HL-60 (cell line): Measurements from ENCODE around the gene ADCYAP1.

Source experiments
- DNase-seq, 2 experiments: peaks; one replicate each; pipeline ENCODE4 v3.0.0-alpha.2; 2010 to 2020; ENCODE audit warnings: low read depth in 1 of 2, low spot score in 1 of 2
- H3K27ac ChIP-seq: fragments of 250-450 bp; sonication (Bioruptor Pico); replicated peaks from 2 replicates; pipeline ENCODE4 v1.5.1; 2020; ENCODE audit warnings: mild to moderate bottlenecking, moderate library complexity
- H3K27me3 ChIP-seq: fragments of 250-450 bp; sonication (Bioruptor Pico); 2 replicates; pipeline ENCODE4 v1.5.1; 2021; ENCODE audit warnings: mild to moderate bottlenecking, moderate library complexity; ENCODE audit not compliant: insufficient read depth, poor library complexity, severe bottlenecking
- H3K4me3 ChIP-seq: replicated peaks from 2 replicates; pipeline ENCODE4 v1.5.1; 2011; ENCODE audit warnings: mild to moderate bottlenecking, control low read depth, low read length; ENCODE audit not compliant: insufficient read depth
- GABPA ChIP-seq: IDR thresholded peaks from 2 replicates; pipeline ENCODE4 v1.6.1; 2012; ENCODE audit warnings: low read depth
- POLR2AphosphoS5 ChIP-seq: IDR thresholded peaks from 2 replicates; pipeline ENCODE4 v1.6.1; 2012; ENCODE audit warnings: low read depth
- SPI1 ChIP-seq: IDR thresholded peaks from 2 replicates; pipeline ENCODE4 v1.6.1; 2012; ENCODE audit warnings: low read depth, mild to moderate bottlenecking, borderline replicate concordance
- TF ChIP-seq, protein P1 (sequence below): IDR thresholded peaks from one replicate; pipeline ENCODE4 v1.5.1; 2011; ENCODE audit warnings: low read length, control low read depth, inconsistent platforms; ENCODE audit not compliant: insufficient read depth
- TF ChIP-seq, protein P2 (sequence below): IDR thresholded peaks from 2 replicates; pipeline ENCODE4 v1.6.1; 2012; ENCODE audit warnings: low read depth; ENCODE audit not compliant: insufficient replicate concordance

ADCYAP1 gene

DNA sequence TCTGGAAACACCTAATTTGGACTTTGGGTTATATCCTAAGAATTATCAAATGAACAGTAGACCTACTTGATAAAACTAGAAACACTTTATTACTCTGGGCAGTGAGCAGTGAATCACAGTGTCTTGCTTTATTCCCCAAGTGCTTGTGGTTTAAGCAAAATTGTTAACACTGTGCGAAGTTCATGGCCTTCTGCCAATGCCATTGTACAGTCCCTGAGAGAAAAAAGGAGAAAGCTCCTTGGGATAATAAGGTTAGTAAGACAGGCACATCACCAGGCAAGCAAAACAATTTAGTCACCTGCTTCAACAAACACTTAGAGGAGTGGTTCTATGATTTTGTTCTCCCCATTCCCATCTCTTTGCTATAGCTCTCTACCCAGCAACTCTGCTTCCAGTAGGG lies 39.8 kb downstream of the ADCYAP1 start:
- no peak overlapping the region for H3K4me3 ChIP-seq
- DNase-seq, result no peak
- no peaks in the 10 kb centered on the region for H3K27me3 ChIP-seq
- no peak overlapping the region for H3K27ac ChIP-seq
- no peak for TF ChIP-seq GABPA
- TF ChIP-seq POLR2AphosphoS5, result no peak
- TF ChIP-seq, protein P1, sequence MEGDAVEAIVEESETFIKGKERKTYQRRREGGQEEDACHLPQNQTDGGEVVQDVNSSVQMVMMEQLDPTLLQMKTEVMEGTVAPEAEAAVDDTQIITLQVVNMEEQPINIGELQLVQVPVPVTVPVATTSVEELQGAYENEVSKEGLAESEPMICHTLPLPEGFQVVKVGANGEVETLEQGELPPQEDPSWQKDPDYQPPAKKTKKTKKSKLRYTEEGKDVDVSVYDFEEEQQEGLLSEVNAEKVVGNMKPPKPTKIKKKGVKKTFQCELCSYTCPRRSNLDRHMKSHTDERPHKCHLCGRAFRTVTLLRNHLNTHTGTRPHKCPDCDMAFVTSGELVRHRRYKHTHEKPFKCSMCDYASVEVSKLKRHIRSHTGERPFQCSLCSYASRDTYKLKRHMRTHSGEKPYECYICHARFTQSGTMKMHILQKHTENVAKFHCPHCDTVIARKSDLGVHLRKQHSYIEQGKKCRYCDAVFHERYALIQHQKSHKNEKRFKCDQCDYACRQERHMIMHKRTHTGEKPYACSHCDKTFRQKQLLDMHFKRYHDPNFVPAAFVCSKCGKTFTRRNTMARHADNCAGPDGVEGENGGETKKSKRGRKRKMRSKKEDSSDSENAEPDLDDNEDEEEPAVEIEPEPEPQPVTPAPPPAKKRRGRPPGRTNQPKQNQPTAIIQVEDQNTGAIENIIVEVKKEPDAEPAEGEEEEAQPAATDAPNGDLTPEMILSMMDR, result no peak
- TF ChIP-seq, protein P2, sequence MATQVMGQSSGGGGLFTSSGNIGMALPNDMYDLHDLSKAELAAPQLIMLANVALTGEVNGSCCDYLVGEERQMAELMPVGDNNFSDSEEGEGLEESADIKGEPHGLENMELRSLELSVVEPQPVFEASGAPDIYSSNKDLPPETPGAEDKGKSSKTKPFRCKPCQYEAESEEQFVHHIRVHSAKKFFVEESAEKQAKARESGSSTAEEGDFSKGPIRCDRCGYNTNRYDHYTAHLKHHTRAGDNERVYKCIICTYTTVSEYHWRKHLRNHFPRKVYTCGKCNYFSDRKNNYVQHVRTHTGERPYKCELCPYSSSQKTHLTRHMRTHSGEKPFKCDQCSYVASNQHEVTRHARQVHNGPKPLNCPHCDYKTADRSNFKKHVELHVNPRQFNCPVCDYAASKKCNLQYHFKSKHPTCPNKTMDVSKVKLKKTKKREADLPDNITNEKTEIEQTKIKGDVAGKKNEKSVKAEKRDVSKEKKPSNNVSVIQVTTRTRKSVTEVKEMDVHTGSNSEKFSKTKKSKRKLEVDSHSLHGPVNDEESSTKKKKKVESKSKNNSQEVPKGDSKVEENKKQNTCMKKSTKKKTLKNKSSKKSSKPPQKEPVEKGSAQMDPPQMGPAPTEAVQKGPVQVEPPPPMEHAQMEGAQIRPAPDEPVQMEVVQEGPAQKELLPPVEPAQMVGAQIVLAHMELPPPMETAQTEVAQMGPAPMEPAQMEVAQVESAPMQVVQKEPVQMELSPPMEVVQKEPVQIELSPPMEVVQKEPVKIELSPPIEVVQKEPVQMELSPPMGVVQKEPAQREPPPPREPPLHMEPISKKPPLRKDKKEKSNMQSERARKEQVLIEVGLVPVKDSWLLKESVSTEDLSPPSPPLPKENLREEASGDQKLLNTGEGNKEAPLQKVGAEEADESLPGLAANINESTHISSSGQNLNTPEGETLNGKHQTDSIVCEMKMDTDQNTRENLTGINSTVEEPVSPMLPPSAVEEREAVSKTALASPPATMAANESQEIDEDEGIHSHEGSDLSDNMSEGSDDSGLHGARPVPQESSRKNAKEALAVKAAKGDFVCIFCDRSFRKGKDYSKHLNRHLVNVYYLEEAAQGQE, result no peak
- no peak for TF ChIP-seq SPI1

DNA sequence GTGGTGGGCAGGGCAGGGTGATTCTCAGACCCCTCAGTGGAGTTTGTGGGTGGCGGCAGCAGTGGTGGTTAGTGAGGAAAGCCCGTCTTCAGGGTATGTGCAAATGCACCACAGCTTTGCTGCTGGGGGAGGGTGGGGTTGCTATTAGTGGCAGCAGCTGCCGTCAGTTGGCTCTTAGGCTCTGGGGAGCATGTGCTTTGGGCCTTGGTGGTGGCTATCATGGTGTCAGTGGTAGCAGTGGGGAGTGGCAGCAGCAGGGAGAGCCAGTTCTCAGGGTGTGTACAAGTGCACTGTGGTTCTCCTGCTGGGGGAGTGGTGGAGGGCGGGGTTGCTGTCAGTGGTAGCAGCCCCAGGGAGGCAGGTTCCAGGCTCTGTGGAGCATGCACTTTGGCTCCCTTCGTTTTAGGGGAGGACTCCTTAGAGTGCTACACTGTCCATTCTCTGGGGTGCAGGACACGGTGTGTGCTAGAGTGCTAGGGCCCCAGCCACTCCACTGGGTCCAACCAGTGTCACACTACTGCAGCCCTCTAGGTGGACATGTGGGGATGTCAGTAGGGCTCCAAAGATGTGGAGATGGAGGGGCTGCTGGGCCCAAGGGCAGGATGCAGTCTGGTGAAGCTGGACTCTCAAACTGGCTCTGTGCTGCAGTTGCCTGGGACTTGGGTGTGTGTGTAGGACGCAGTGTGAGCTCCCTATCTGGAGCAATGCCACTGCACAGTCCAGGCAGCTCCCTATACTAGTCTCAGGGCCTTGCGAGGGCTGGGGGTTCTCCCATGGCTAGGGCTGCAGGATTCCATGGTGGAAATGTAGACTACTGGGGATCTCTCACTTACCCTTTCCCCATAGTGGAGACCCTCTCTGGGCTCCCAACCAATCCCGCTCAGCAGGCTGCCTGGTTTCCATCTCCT lies 45.3 kb downstream of the ADCYAP1 start:
- no peak overlapping the region for H3K27ac ChIP-seq
- no peak overlapping the region for H3K4me3 ChIP-seq
- H3K27me3 ChIP-seq, result no peaks in the 10 kb centered on the region
- DNase-seq, result no peak
- TF ChIP-seq GABPA (no peak), POLR2AphosphoS5 (no peak), SPI1 (no peak)
- TF ChIP-seq, protein P2, result no peak
- TF ChIP-seq, protein P1, result no peak

DNA sequence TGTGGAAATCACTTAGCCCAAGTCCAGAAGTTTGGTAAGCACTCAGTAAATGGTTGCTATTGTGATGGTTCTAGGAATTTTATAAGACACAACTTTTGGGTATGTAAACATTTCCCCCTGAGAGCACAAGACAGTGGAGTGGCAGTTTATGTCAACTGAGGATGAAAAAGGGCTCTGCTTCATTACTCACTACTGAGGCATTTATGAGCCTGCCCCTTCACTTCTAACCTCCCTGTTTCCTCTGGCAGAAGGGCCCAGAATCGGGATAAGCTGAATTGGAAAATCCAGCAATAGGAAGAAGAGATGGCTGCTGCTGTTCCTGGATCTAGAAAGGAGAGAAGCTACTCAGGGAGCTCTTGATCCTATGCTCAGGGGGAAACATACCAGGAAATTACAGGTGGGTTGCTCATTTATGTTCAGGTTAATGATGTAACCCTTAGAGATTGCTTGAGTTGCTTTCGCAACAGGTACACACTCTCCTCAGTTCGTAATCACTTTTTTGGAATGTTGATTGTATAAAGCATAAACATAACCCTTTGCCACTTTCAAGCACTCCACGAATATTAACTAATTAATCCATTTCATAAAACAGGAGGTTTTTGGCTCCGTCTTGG lies 46.3 kb downstream of the ADCYAP1 start:
- Histone ChIP-seq H3K27me3 (no peaks in the 10 kb centered on the region), H3K27ac (no peak overlapping the region), H3K4me3 (no peak overlapping the region)
- TF ChIP-seq GABPA (no peak), POLR2AphosphoS5 (no peak), SPI1 (no peak)
- TF ChIP-seq, protein P1, result no peak
- TF ChIP-seq, protein P2, result no peak
- DNase-seq, result no peak
